ENCODE measurements around the gene HGFAC.

HGFAC gene

DNA sequence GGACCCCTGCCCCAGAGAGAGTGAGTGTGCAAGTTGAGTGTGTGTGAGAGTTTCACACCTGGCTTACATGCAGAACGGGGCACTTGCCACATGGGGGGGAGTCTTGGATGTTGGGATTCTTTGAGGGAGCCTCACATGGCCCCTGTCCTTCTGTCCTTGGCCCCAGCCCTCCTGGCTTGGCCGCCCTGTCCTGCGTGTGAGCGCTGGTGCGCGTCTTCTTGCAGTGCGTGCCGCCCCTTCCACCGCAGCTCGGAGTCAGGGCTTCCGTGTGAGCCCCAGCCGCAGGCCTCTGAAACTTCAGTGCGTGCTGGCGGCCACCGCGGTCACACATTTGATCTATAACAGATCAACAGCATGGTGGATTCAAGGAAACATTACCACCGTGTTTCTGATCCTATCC, 30.1 kb upstream of the HGFAC start:
- no peak for DNase-seq

DNA sequence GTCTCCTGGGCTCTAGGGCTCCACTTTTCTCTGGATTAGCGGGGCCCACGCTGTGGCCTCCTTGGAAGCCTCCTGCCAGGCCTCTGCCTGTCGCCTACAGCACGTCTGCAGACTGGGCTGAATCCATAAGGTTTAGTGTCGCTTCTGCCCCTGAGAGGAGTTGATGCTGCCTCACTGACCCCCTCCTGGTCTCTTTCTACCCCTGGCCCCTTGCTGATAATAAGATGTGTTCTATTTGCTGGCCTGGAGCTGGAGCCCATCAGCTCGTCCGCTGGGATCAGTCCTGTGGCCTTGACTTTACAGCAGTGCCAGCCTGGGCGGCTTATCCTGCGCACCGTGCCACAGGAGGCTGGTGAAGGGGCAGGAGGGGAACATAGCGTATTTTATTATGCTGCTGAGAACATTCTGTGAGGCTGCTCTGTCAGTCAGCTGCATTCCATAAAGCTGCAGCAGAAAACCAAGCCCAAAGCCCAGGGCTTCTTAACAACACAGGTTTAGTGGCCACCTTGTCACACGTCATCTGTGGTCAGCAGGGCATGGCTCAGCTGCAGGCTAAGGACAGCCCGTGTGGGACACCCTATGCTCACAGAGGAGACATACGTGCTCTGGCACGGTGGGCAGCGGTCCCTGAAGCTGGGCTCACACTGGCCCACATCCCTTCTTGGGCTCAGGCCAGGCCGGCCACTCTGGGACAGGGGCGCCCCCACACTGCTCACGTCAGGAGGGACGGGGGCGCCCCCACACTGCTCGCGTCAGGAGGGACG, 29.3 kb upstream of the HGFAC start:
- DNase-seq, result no peak

DNA sequence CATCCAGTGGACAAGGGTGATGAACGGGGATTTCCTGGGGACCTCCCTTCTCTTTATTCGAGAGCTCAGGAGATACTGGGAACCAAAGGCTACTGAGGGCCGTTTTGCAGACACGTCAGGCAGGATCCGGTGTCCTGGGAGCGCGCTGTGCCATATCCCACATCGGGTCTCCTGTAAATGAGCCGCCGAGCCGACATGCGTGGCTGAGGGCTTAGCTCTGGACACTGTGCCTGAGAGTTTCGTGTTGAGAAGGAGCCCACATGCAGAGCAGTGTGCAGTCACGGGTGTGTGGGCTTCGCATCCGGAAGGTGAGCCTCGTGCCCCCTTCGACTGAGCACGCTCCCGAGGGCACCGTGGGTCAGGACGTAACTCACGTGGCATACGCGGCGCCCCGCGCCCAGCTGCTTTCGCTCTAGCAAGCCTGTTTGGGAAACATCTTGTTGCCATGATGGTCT, 28.5 kb upstream of the HGFAC start:
- no peak for DNase-seq

DNA sequence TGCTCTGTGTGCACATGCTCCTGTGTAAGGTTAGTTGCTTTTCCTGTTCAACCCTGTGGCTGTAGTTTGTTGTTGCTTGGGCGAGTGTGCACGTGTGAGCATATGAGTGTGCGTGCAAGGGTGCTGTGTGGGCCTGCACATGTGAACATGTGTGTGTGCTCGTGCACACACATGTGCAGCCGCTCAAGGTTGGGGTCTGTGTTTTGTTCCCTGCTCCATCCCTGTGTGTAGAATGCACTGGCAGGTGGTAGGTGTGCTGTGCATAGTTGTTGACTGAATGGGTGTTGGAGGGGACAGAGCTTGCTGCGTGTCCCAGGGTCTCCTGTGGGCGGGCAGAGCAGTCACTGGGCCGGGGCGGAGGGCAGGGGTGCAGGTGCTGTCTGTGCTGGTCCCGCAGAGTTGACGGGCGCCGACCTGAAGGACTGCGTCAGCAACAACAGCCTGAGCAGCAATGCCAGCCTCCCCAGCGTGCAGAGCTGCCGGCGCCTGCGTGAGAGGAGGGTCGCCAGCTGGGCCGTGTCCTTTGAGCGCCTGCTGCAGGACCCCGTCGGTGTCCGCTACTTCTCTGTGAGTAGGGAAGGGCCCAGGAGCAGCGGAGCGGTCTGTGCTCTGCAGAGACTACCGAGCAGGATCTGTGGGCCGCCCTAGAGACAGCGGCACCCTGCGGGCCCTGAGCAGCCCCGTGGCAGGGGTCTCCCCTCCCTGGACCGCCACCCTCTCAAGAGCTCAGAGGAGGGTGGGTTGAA, 27.9 kb upstream of the HGFAC start:
- no peak for DNase-seq

DNA sequence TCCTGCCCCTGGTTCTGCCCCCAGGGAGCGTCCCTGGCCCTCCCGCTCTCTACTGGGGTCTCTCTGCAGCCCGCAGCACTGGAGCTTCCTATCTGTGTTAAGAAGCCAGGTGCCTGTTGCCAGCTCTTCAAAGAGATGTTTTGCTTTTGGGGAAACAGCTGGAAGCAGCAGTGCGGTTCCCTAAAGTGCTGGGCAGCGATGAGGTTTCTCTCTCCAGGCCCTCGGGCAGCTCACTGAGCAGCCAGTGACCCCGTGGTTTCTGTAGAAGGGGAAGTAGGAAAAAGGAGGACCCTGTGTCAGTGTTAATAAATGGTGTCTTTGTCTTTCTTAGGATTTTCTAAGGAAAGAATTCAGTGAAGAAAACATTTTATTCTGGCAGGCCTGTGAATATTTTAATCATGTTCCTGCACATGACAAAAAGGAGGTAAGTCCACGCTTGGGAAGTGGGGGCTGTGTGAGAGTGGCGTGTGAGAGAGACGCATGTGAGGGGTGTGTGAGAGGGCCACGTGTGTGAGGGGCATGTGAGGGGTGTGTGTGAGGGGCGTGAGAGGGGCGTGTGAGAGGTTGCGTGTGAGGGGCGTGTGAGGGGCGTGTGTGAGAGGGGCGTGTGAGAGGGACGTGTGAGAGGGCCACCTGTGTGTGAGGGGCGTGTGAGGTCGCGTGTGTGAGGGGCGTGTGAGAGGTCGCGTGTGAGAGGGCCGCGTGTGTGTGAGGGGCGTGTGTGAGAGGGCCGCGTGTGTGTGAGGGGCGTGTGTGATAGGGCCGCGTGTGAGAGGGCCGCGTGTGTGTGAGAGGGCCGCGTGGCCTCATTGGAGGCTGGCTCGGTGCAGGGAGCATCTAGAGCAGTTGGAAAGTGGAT, 27.1 kb upstream of the HGFAC start:
- peak; percentile 64 to 73 for DNase-seq

DNA sequence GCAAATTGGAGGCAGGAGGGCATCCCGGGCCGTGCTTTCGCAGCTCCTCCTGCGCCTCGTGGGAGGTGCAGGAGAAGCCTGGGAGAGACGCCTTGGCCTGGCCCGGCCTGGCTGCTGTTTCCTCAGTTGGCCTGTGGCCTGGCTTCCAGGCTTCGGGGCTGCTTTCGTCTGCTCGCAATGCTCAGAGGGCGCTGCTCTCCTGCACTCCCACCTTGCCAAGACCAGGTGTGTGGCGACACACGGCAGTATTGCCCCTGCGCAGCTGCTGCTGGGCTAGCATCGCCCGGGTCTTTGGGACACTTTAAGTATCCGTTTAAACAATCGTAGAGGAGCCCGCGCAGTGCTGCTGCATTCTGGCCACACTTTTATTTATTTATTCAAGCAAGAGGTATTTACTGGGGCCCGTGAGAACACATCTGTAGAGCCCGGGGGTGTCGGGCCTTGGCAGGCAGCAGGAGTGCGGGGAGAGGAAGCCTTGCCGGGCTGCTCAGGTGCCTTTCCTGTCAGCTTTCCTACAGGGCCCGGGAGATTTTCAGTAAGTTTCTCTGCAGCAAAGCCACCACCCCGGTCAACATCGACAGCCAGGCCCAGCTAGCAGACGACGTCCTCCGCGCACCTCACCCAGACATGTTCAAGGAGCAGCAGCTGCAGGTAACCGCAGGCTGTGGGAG, 26.2 kb upstream of the HGFAC start:
- no peak for DNase-seq

DNA sequence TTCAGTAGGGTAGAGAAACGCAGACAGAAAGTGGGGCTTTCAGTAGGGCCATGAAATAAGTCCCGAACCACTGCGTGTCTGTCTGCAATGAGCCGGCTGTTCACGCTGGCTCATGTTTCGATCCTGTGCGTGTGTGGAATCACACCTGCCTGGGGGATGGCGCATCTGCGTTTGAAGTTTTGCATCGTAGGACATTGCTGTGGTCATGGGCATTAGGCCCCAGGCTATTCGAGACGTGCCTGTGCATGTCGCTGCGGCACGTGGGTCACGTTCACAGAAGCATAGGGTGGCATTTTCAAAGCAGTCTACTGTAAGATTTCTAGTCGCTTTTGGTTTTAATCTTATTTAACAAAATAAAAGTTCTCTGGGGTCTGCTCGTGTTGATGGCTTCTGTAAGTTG, 25.5 kb upstream of the HGFAC start:
- DNase-seq, result no peak

DNA sequence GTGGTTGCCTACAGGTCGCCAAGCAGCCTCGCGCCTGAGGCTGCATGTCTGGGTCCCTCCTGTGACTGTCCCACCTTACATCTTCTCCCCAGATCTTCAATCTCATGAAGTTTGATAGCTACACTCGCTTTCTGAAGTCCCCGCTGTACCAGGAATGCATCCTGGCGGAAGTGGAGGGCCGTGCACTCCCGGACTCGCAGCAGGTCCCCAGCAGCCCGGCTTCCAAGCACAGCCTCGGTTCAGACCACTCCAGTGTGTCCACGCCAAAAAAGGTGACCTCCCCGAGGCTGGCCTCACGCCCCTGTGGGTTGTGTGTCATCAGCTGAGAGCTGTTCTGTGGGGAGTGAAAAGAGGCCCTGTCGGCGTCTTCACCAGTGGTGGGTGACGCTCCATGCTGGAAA, 24.9 kb upstream of the HGFAC start:
- no peak for DNase-seq

DNA sequence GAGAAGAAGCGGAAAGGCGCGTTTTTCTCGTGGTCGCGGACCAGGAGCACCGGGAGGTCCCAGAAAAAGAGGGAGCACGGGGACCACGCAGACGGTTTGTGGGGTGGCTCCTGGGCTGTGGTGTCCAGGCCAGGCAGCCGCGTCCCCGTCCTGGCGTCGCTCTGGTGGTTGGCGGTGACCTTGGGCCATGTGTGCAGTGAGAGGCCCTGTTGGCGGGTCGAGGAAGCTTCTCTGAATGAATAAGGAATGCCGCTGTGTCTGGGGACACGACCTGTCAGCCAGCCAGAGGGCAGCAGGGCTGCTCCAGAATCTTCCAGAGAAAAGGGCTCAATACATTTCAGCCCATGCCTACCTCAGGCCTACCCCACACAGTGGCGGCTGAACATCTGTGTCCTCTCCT, 24.3 kb upstream of the HGFAC start:
- DNase-seq, result no peak

DNA sequence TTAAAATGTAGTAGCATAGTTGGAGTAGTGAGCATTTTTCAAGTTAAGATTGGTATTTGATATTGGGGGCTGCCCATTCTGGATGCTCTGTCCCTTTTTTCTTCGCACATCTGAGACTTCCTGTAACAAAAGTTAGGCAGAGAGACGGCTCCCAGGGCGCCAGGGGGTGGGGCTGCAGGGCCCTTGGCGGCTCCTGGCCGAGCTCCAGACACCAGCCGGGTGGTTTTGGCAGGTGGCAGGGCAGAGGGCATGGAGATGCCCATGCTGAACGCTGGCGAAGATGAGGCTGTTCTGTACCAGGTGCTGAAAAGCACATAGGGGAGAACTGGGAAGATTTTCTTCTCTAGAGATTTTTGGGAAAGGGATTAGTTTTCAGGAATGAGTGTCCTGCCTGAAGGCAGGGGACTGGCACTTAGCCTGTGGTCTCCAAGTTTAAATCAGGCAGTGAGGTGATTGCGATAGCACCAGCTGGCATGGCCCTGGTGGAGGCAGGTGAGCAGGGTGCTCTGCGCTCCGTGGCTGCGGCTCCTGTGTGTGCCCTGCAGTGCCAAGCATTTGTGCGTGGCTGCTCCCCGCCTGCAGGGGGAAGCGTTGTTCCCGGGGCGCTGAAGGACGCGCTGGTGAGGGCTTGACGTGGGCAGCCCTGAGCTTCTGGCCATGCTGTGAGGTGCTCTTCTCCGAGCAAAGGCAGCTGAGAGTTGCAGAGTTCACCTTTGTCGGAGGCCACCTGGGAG, 23.6 kb upstream of the HGFAC start:
- DNase-seq, result no peak

DNA sequence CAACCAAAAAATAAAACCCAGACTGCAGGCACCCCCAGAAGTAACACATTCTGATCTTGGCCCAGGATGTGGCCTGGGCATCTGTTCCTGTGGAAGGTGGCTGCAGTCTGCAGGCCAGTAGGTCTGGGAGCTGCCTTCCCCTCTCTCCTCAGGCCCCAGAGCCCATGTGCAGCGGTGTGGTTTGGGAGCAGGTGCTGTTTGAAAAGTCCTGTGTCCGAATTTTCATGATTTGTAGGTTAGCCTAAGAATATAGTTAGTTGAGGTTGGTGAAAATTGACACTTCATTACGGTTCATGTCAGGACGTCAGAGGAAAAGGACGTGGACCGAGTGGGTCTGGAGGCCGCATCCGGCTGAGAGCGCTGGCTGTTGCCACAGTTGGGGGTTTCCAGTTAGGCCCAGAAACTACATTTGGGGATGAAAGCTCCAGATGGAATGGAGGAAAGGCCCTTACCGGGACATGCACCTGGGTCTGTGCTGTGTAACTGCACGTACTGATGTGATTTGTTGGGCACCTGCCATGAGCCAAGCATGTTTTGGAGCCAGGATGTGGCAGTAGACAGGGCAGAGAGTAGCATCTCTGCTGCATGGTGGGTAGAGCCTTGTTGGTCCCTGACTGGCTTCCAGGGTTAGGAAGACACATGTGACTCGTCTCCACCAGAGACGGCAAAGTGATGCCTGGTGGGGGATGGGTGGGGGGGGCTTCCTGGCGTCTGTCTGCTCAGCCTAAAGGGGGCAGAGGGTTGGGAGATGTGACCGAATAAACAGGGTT, 21.7 kb upstream of the HGFAC start:
- no peak for DNase-seq

DNA sequence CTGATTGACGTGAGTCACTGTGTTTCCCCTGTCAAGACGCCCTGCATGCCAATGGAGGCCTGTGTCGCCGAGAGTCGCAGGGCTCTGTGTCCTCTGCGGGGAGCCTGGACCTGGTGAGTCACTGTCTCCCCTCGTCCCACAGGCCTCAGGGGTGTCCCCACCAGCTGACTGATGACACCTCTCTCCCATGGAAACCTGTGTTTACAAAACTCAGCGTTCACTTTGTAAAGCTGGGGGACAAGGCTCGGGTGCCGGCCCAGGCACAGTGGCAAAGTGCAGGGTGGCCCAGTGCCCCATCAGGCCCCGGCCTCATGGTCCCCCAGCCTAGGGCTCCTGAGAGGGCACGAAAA, 21.2 kb upstream of the HGFAC start:
- DNase-seq, result no peak

DNA sequence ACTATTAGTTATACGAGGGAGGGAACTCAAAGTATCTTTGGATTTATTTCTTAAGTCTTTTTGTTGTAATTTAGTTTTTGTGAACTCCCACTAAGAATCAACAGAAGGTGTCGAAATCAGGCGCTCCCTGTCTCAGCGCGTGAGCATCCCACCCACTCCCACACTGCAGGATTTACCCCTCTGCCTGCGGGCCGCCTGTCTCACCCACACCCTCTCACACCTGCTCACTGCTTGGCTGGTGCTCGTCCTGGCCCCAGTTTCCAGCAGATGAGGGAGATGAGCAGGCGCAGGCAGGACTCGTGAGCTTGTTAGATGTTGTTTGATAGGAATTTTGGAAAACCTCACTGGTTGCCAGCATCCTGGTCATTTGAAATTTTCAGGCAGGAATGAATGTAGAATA, 20.8 kb upstream of the HGFAC start:
- no peak for DNase-seq

DNA sequence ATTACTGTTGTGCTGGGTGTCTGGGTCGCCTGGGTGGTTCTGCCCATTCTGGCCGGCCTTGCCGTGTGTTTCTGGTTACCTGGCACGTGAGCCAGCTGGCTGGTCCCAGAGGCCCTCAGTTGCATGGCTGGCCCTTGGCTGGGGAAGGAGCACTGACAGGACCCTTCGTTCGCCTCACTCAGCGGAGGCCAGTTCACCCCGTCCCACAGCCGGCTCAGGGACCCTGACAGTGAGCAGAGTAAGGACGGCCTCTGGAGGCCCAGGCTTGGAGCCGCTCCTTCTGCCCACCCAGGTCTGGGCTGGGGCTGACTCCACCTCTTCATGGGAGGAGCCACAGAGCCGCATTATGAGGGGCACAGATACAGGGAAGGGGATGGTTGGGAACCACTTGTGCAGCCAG, 20.3 kb upstream of the HGFAC start:
- no peak for DNase-seq

DNA sequence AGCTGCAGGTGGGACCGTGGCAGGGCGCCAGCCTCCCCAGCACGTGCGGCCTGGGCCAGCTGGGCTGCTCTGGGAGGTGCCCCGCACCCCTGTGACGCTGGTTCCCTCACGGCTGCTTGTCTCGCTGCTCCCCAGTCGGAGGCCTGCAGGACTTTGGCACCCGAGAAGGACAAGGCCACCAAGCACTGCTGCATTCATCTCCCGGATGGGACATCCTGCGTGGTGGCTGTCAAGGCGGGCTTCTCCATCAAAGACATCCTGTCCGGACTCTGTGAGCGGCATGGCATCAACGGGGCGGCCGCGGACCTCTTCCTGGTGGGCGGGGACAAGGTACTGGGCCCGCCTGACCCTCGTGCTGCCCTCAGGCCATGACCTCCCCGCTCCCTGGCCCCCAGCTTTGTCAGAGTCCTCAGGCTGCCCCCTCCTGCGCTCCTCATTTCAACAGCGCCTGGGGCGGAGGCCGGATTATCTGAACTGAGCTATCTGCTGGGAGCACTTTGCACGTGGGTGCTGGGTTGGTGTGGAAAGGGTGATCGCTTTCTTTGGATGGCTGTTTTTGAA, 19.4 kb upstream of the HGFAC start:
- DNase-seq, result no peak

DNA sequence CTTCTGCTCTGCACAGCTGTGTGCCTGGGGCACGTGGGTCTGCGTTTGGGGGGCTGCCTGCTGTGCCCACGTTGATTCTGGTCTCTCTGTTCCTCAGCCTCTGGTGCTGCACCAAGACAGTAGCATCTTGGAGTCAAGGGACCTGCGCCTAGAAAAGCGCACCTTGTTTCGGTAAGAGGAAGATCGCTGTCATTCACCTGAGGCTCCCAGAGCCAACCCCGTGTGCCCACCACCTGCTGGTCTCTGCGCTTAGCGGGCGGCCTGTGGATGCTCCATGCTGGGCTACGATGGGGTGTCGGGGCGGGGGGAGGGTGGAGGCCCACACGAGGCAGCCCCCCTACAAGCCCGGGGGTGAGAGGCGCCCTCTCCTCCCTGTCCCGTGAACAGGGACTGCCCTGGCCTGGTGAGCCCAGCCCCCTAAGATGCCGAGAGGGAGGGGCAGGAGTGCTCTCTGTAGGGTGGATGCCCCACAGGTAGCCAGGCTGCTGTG, 18.9 kb upstream of the HGFAC start:
- DNase-seq, result no peak

DNA sequence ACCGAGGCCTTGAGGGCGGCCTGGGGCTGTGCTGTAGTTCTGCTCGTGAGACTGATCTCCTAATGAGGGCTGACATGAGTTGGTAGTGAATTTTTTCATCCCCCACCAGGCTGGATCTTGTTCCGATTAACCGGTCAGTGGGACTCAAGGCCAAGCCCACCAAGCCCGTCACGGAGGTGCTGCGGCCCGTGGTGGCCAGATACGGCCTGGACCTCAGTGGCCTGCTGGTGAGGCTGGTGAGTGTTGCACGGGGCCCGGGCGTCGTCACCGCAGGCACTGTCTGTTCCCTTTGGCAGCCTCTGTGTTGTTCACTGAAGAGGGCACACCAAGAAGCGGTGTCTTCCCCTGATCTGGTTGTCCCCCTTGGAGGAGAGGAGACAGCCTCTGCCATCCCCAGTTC, 18.4 kb upstream of the HGFAC start:
- DNase-seq, result no peak

DNA sequence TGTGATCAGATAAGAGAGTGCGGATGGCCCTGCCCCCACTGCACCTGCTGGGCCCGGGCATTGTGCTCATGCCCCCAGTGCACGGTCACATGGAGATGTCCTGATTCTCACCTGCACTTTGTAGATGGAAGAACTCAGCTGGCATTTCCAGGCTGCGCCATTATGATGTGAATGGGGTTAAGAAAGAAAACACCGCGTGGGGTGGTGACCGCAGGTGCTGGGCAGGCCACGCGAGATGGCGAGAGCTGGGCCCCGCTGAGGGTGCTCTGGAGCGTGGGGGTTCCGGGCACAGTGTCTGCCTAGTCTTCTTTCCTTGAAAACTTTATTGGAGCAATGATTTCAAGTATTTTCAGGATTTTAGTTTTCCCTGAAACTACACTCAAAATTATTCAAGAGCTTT, 17.8 kb upstream of the HGFAC start:
- no peak for DNase-seq

DNA sequence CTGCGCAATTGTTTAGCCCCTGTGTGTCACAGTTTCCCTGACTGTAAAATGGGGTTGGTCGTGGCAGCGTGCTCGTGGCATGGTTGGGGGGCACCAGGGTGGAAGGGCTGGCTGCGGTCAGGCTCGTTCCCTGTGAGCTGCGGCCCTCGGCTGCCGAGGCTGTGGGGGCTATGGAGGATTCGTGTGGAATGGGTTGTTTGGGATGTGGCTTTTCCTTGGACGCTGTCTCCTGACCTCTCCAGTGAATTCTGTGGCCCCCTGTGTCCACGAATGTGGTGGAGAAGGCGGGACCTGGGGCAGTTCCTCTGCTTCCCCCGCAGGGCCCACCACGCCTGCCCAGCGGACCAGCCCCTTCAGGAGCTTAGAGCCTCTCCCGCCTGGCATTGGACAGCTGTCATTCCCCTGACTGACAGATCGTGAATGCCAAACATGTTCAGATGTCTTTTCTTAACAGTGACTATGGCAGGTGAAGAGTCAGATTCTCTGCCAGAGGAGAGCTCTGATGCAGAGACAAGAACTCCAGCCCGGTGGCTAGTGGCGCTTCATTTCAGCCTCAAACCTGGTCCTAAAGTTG, 17.2 kb upstream of the HGFAC start:
- no peak for DNase-seq

DNA sequence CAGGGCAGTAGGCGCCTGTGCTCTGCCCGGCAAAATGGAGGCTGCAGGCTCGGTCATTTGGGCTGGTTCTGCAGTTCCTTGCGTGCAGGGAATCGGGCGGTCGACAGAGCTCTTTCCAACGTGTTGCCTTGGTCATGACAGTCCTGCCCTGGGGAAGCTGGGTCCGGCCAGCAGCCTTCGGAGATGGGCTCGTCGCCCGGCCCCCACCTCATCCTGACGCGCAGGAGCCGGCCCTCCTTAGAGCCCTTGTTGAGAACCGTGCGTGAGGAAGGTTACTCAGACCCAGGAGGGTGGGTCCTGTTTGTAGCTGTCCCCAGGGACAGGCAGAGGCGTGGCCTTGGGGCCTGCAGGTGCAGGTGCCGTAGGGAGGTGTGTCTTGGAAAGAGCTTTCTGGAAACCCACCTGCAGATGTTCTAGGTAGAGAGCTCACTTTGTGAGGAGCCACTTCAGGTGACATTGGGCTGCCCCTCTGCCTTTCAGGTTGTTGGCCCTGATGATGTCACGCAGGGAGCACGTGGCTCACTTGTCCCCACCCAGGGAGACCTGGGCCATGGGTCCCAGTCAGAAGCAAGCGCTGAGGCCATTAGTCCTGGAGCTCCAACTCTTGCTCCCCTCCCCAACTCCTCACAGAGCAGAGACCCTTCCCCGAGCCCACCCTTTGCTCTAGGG, 15.2 kb upstream of the HGFAC start:
- no peak for DNase-seq
